BE2C (cell line): Measurements from ENCODE around the gene DOCK6.

Experiments used
- DNase-seq: peaks from one replicate; pipeline ENCODE4 v3.0.0-alpha.2; 2020
- H3K27me3 ChIP-seq: fragments of 250-450 bp; sonication (Bioruptor Pico); 2 replicates; pipeline ENCODE4 v1.5.1; 2020; ENCODE audit warnings: mild to moderate bottlenecking
- H3K36me3 ChIP-seq: fragments of 250-450 bp; sonication (Bioruptor Pico); 2 replicates; pipeline ENCODE4 v1.5.1; 2020; ENCODE audit warnings: mild to moderate bottlenecking
- H3K4me1 ChIP-seq: fragments of 250-450 bp; sonication (Bioruptor Pico); 2 replicates; pipeline ENCODE4 v1.5.1; 2020
- H3K4me3 ChIP-seq: 2 replicates; pipeline ENCODE4 v1.5.1; 2011; ENCODE audit warnings: low read depth, low read length
- H3K9me3 ChIP-seq: fragments of 250-450 bp; sonication (Bioruptor Pico); 2 replicates; pipeline ENCODE4 v1.5.1; 2020
- CTCF ChIP-seq: IDR thresholded peaks from 2 replicates; pipeline ENCODE4 v1.5.1; 2012; ENCODE audit warnings: mild to moderate bottlenecking, low read depth, low read length

DOCK6 gene

GRCh38 chr19:11265785-11266236 lies 3.5 kb upstream of the DOCK6 start:
- Histone ChIP-seq H3K4me3 (no peak overlapping the region), H3K27me3 (no peaks in the 10 kb centered on the region), H3K36me3 (no peaks in the 10 kb centered on the region), H3K9me3 (no peaks in the 10 kb centered on the region), H3K4me1 (no peaks in the 10 kb centered on the region; the same call in 1 of the 2 replicates)
- no peak for DNase-seq
- TF ChIP-seq CTCF, result no peak

- H3K4me3 ChIP-seq, result no peak overlapping the region
- no peaks in the 10 kb centered on the region for H3K27me3 ChIP-seq
- DNase-seq, result no peak
- no peaks in the 10 kb centered on the region; the same call in 1 of the 2 replicates for H3K4me1 ChIP-seq
- H3K36me3 ChIP-seq, result no peaks in the 10 kb centered on the region
- no peak for TF ChIP-seq CTCF
- H3K9me3 ChIP-seq, result no peaks in the 10 kb centered on the region
Measured at GRCh38 chr19:11265177-11265784, 3.0 kb upstream of the DOCK6 start.

GRCh38 chr19:11264452-11265176 lies 2.3 kb upstream of the DOCK6 start:
- H3K4me3 ChIP-seq, result no peak overlapping the region
- H3K4me1 ChIP-seq, result no peaks in the 10 kb centered on the region; the same call in 1 of the 2 replicates
- no peak for DNase-seq
- H3K36me3 ChIP-seq, result no peaks in the 10 kb centered on the region
- H3K27me3 ChIP-seq, result no peaks in the 10 kb centered on the region
- H3K9me3 ChIP-seq, result no peaks in the 10 kb centered on the region
- TF ChIP-seq CTCF, result no peak

- Histone ChIP-seq H3K4me3 (no peak overlapping the region), H3K4me1 (no peaks in the 10 kb centered on the region), H3K9me3 (no peaks in the 10 kb centered on the region), H3K36me3 (no peaks in the 10 kb centered on the region), H3K27me3 (no peaks in the 10 kb centered on the region)
- TF ChIP-seq CTCF, result no peak
- DNase-seq, result no peak
Measured at GRCh38 chr19:11263726-11264125, 1.4 kb upstream of the DOCK6 start.

GRCh38 chr19:11261431-11261970 lies 823 bp downstream of the DOCK6 start:
- no peak for TF ChIP-seq CTCF
- no peak for DNase-seq
- no peaks in the 10 kb centered on the region for H3K36me3 ChIP-seq
- no peaks in the 10 kb centered on the region for H3K27me3 ChIP-seq
- no peaks in the 10 kb centered on the region for H3K9me3 ChIP-seq
- no peaks in the 10 kb centered on the region for H3K4me1 ChIP-seq
- peak overlapping the region; percentile 49 for H3K4me3 ChIP-seq

- Histone ChIP-seq H3K36me3 (no peaks in the 10 kb centered on the region), H3K4me1 (no peaks in the 10 kb centered on the region), H3K27me3 (no peaks in the 10 kb centered on the region), H3K9me3 (no peaks in the 10 kb centered on the region), H3K4me3 (no peak overlapping the region)
- no peak for TF ChIP-seq CTCF
- no peak for DNase-seq
Measured at GRCh38 chr19:11260996-11261395, 1.3 kb downstream of the DOCK6 start.
